ENCODE data around the gene DNPH1. TPM values are rescaled to one million over a fixed set of nuclear protein-coding genes. Genes with fewer than 3 reads are reported as not detected.
A peak's percentile ranks its signal among the peaks of the same experiment; 100 is the strongest.

Gene DNPH1
- total RNA-seq, 1 donor, result 46.2 TPM

DNA sequence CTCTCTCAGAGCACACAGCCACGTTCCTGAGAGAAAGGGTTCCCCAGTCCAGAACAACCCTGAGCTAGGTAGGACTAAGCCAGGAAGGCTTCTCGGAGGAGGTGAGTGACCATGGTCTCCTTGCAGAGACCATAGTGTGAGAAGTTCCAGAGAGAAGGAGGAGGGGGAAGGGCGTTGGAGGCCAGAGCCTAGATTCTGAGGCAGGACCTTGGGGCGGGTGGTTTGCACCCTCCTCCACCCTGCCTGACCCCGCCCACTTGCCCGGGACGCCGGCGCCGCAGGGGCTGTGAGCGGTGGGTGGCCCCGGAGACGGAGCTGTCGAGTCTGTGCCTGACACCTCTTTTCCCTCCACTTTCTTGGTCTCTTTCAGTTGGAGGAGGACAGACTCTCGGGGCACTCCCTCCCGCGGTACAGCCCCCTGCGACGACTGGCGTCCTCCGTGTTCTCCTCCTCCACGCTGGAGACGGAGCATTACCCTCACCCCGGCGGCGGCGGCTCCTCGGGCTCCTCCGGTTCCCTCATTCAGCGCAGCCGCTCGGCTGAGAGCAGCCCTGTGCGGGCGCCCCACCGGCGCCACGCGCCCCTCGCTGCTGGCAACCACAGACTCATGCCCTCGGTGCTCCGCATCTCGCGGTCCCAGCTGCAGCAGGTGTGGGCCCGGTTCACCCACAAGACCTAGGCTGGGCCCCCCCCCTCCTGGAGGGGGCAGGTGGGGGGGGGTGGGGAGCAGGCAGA, 40.2 kb upstream of the DNPH1 start:
- no peak for DNase-seq (ENCODE audit: low read depth)
- TF ChIP-seq CTCF (IDR thresholded peaks at IDR 0.05; ENCODE audit: insufficient read depth, low read length), result no peak
- peak overlapping the region; percentile 40 for H3K4me3 ChIP-seq (ENCODE audit: low read depth, low read length)

GRCh38 chr6:43268782-43269272, 39.5 kb upstream of the DNPH1 start:
- TF ChIP-seq CTCF (IDR thresholded peaks at IDR 0.05; ENCODE audit: insufficient read depth, low read length), result no peak
- no peak overlapping the region for H3K4me3 ChIP-seq (ENCODE audit: low read depth, low read length)
- no peak for DNase-seq (ENCODE audit: low read depth)

- no peak for DNase-seq (ENCODE audit: low read depth)
- no peak for TF ChIP-seq CTCF (IDR thresholded peaks at IDR 0.05; ENCODE audit: insufficient read depth, low read length)
- H3K4me3 ChIP-seq (ENCODE audit: low read depth, low read length), result no peak overlapping the region
Measured at GRCh38 chr6:43268355-43268700, 39.0 kb upstream of the DNPH1 start.

DNA sequence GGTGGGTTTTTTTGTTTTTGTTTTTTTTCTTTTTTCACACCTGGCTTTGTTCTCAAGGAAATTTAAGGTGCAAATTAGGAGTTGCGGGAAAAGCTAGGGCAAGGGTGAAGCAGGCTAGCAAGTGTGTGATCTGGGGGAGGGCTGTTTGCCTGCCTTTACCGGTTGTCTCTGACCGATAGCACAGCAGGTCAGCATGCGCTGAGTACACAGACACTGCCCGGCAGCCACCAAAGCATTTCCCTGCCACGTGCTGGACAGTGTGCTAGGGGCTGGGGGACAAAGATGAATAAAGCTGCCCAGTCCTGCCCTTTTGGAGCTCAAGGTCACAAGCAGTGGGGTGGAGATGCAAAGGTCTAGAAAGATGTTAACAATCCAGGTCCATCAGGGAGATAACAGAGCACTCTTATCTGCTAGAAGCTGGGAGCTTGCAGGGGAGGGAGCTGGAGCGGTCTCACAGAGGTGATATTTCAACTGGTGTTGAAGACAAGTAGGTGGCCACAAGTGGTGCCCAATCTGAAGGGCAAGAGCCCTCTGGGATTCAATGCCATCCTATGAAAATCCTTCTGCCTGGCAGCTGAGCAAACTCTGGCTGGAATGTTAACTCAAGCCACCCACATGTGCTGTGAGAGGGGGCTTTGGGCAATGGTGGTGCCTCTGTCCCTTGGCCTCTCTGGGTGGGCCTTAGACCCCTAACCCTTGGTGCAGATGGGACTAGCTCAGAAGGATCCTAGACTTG, 38.5 kb upstream of the DNPH1 start:
- TF ChIP-seq CTCF (IDR thresholded peaks at IDR 0.05; ENCODE audit: insufficient read depth, low read length), result no peak
- H3K4me3 ChIP-seq (ENCODE audit: low read depth, low read length), result no peak overlapping the region
- no peak for DNase-seq (ENCODE audit: low read depth)

- H3K4me3 ChIP-seq (ENCODE audit: low read depth, low read length), result no peak overlapping the region
- no peak for TF ChIP-seq CTCF (IDR thresholded peaks at IDR 0.05; ENCODE audit: insufficient read depth, low read length)
- no peak for DNase-seq (ENCODE audit: low read depth)
Measured at GRCh38 chr6:43265564-43265963, 36.3 kb upstream of the DNPH1 start.

GRCh38 chr6:43264599-43265145, 35.4 kb upstream of the DNPH1 start:
- DNase-seq (ENCODE audit: low read depth), result no peak
- no peak for TF ChIP-seq CTCF (IDR thresholded peaks at IDR 0.05; ENCODE audit: insufficient read depth, low read length)
- H3K4me3 ChIP-seq (ENCODE audit: low read depth, low read length), result no peak overlapping the region
